ENCODE measurements around the gene ARL5A. TPM values are rescaled to one million over a fixed set of nuclear protein-coding genes. Genes with fewer than 3 reads are reported as not detected.

The ARL5A gene
- total RNA-seq, 4 donors from 2014 or later = 60.1 to 82.2 (median 64.3) TPM

DNA sequence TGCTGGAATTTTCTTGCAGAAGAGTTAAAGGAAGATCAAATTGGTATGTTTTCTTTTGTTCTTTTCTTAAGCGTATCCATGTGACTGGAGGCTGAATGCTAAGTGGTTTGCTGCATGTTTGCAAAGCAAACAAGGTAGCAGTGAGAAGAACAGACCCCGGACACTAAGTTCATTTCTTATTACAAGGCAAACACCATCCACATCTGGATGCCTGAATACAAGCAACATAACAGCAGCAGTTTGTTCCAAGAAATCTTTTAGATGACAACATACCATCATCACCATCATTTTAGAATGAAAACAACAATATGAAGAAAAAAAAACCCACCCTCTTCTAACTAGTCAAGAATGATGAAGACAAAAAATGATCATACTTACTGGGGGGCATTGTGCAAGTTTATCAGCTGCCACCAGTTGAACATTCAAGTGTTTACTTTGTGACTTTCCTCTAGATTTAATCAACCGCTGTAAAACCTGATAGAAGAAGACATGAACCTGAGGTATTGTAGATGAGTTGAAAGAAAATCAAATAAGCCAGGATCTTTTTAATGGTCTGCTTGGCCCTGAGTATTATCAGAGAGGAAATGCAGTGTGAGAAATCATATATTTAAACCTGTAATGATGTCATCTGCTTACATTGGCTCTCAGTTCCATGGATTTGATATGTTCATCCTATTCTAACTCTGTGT lies 25.0 kb upstream of the ARL5A start:
- Histone ChIP-seq H3K9me3 (no peaks in the 10 kb centered on the region), H3K4me1 (no peaks in the 10 kb centered on the region), H3K27me3 (no peaks in the 10 kb centered on the region), H3K4me3 (no peak overlapping the region), H3K27ac (replicated peaks in 1 of 4) (no peak overlapping the region), H3K36me3 (no peaks in the 10 kb centered on the region)
- DNase-seq (ENCODE audit: extremely low spot score) = no peak
- TF ChIP-seq, protein P1, sequence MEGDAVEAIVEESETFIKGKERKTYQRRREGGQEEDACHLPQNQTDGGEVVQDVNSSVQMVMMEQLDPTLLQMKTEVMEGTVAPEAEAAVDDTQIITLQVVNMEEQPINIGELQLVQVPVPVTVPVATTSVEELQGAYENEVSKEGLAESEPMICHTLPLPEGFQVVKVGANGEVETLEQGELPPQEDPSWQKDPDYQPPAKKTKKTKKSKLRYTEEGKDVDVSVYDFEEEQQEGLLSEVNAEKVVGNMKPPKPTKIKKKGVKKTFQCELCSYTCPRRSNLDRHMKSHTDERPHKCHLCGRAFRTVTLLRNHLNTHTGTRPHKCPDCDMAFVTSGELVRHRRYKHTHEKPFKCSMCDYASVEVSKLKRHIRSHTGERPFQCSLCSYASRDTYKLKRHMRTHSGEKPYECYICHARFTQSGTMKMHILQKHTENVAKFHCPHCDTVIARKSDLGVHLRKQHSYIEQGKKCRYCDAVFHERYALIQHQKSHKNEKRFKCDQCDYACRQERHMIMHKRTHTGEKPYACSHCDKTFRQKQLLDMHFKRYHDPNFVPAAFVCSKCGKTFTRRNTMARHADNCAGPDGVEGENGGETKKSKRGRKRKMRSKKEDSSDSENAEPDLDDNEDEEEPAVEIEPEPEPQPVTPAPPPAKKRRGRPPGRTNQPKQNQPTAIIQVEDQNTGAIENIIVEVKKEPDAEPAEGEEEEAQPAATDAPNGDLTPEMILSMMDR (IDR thresholded peaks at IDR 0.05) = no peak
- TF ChIP-seq POLR2AphosphoS5 (IDR thresholded peaks at IDR 0.05) (no peak), EP300 (IDR thresholded peaks at IDR 0.05) (no peak), POLR2A (IDR thresholded peaks at IDR 0.05; ENCODE audit: low read depth) (no peak)
- WGBS = 94% methylated on average over 3 of the region's 3 CpGs
- intact Hi-C loops (cut with DNase I) = no loop called here

DNA sequence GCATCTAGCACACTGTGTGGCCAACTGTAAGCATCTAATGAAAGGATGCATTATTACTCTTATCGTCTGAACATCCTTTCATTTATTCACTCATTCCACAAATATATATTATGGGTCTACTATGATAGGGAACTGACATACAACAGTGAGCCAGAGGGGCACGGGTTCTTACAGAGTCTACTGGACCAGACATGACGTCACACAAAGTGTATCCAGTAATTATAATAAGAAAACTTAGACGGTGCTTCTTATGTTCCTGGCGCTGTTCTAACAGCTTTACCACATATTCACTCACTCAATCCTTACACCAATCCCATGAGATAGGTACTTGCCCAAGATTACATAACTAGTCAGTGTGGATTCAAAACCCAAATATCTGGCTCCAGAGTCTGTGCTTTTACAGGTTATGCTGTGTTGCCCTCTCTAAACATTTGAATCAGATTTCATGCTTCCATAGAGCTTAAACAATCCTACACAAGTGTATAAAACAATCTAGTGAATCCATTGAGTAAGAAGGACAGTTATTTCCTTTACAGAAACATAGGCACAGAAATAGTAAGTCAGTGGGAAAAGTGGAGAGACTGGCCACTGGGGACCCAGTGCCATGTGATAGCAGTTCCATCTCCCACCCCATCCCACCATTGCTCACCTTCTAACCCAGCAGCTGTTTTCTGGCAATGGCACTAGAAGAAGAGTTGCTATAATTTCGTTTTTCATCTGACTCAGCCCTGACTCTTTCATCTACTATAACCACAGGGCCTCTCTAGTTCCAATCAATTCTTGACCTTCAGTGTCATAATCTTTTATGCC lies 24.2 kb upstream of the ARL5A start:
- 76% methylated on average over 6 of the region's 6 CpGs for WGBS
- no peak for TF ChIP-seq POLR2AphosphoS5 (IDR thresholded peaks at IDR 0.05)
- no peak for TF ChIP-seq POLR2A (IDR thresholded peaks at IDR 0.05; ENCODE audit: low read depth)
- no peak for TF ChIP-seq EP300 (IDR thresholded peaks at IDR 0.05)
- TF ChIP-seq, protein P1 (IDR thresholded peaks at IDR 0.05) = no peak
- H3K9me3 ChIP-seq = no peaks in the 10 kb centered on the region
- intact Hi-C loops (cut with DNase I) = no loop called here
- DNase-seq (ENCODE audit: extremely low spot score) = no peak
- H3K4me1 ChIP-seq = no peaks in the 10 kb centered on the region
- H3K36me3 ChIP-seq = no peaks in the 10 kb centered on the region
- H3K4me3 ChIP-seq = no peak overlapping the region
- H3K27ac ChIP-seq (replicated peaks in 1 of 4) = no peak overlapping the region
- no peaks in the 10 kb centered on the region for H3K27me3 ChIP-seq

DNA sequence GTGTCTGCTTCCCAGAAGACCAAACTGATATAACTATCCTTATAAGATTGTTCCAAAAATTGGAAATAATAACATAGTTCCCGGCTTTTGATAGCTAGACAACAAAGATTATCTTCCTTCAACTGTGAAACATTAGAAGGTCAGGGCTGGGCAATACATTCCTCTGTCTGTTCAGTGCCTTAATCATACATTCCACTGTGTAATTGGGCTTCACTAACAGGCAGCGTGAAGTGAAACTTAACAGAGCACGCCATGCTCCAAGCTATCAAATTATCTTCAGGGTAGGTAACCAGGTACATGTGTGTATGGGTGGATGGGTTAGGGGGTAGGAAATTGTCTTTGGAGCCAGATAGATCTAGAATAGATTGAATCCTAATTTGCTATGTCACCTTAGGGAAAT lies 23.5 kb upstream of the ARL5A start:
- no peaks in the 10 kb centered on the region for H3K9me3 ChIP-seq
- H3K36me3 ChIP-seq = no peaks in the 10 kb centered on the region
- DNase-seq (ENCODE audit: extremely low spot score) = no peak
- intact Hi-C loops (cut with DNase I) = no loop called here
- H3K27me3 ChIP-seq = no peaks in the 10 kb centered on the region
- 71% methylated on average over 3 of the region's 3 CpGs for WGBS
- TF ChIP-seq POLR2AphosphoS5 (IDR thresholded peaks at IDR 0.05) (no peak), EP300 (IDR thresholded peaks at IDR 0.05) (no peak), POLR2A (IDR thresholded peaks at IDR 0.05; ENCODE audit: low read depth) (no peak)
- TF ChIP-seq, protein P1 (IDR thresholded peaks at IDR 0.05) = no peak
- H3K4me3 ChIP-seq = no peak overlapping the region
- no peak overlapping the region for H3K27ac ChIP-seq (replicated peaks in 1 of 4)
- H3K4me1 ChIP-seq = no peaks in the 10 kb centered on the region

DNA sequence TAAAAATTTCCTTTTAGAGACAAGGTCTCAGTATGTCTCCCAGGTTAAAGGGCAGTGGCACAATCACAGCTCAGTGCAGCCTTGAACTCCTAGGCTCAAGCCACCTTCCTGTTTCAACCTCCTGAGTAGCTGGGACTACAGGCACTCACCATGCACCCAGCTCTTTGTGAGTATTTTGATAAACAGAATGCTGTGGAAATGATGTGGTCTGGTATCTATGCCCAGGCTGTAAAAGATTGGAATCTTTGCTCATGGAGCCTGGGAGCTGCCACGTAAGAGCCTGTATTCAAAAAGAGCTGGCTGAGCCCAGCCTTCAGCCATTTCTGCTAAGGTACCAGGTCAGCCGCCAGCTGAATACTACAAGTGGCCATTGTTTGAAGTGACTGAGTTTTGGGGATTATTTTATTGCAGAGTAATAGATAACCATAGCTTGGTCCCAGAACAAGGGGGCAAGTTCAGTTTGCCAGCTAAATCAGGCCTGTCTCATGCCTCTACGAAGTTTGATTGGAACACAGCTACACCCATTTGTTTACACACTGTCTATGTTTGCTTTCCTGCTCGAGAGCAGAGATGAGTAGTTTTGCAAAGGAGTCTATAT lies 21.3 kb upstream of the ARL5A start:
- H3K9me3 ChIP-seq = no peaks in the 10 kb centered on the region
- no peak for TF ChIP-seq EP300 (IDR thresholded peaks at IDR 0.05)
- no peak for TF ChIP-seq POLR2A (IDR thresholded peaks at IDR 0.05; ENCODE audit: low read depth)
- peaks cover 0 to 6% (median 0%) of the 10 kb centered on the region in 4 donors for H3K4me1 ChIP-seq
- H3K4me3 ChIP-seq = no peak overlapping the region
- H3K27ac ChIP-seq (replicated peaks in 1 of 4) = no peak overlapping the region
- DNase-seq (ENCODE audit: extremely low spot score) = no peak
- intact Hi-C loops (cut with DNase I) = no loop called here
- H3K27me3 ChIP-seq = no peaks in the 10 kb centered on the region
- no peaks in the 10 kb centered on the region for H3K36me3 ChIP-seq
- 92% methylated on average over 4 of the region's 4 CpGs for WGBS

DNA sequence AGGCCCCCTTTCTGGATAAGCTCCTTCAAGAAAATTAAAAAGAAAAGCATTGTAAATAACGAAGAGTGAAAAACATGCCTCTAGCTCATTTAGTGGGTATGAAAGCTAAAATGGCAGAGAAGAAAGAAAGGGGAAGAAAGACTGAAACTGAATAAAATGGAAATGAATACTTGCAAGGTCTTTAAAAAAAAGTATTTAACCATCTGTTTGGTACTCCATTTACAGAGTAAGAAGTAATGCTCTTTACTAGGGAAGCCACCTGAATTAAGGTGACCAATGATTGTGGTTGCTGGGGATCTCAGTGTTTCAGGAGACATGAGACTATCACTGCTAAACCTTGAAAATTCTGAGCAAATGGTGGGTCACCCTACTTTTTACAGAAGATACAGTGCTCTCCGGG lies 17.7 kb upstream of the ARL5A start:
- Histone ChIP-seq H3K9me3 (no peaks in the 10 kb centered on the region), H3K4me3 (no peak overlapping the region), H3K27me3 (no peaks in the 10 kb centered on the region), H3K4me1 (peaks cover 0 to 18% (median 0%) of the 10 kb centered on the region in 4 donors), H3K36me3 (no peaks in the 10 kb centered on the region), H3K27ac (replicated peaks in 1 of 4) (no peak overlapping the region)
- DNase-seq (ENCODE audit: extremely low spot score) = no peak
- TF ChIP-seq POLR2A (IDR thresholded peaks at IDR 0.05; ENCODE audit: low read depth) = no peak
- TF ChIP-seq POLR2AphosphoS5 (IDR thresholded peaks at IDR 0.05) = no peak
- TF ChIP-seq, protein P1 (IDR thresholded peaks at IDR 0.05) = no peak
- no peak for TF ChIP-seq EP300 (IDR thresholded peaks at IDR 0.05)
- WGBS = 100% methylated on average over 2 of the region's 2 CpGs
- intact Hi-C loops (cut with DNase I) = no loop called here

Measured in esophagus muscularis mucosa (tissue), 4 donors.